Upper lobe of left lung (tissue), 4 donors: Measurements from ENCODE around the gene UBE3B.

Experiments
- EP300 ChIP-seq, 4 donors: sonication (generic); formaldehyde crosslinking; IDR thresholded peaks; one replicate each; pipeline ENCODE4 v1.5.1; 2017; ENCODE audit warnings: antibody characterized with exemption in 4 of 4, control low read depth in 2 of 4
- POLR2A ChIP-seq, 4 donors: fragments of 450-650 bp; IDR thresholded peaks; one replicate each; pipeline ENCODE4 v1.5.1; 2016 to 2017; ENCODE audit warnings: antibody characterized with exemption in 4 of 4, mild to moderate bottlenecking in 2 of 4
- POLR2AphosphoS5 ChIP-seq, 2 donors: sonication (generic); formaldehyde crosslinking; IDR thresholded peaks; one replicate each; pipeline ENCODE4 v1.5.1; 2017; ENCODE audit warnings: antibody characterized with exemption in 2 of 2
- TF ChIP-seq, protein P1 (sequence below), 6 experiments: fragments of 450-650 bp in 4 of 6; fragments of 200-600 bp in 2 of 6; sonication (generic) in 2 of 6; IDR thresholded peaks; one replicate each; pipeline ENCODE4 v1.5.1; 2016 to 2019; ENCODE audit warnings: antibody characterized with exemption in 6 of 6

DNA sequence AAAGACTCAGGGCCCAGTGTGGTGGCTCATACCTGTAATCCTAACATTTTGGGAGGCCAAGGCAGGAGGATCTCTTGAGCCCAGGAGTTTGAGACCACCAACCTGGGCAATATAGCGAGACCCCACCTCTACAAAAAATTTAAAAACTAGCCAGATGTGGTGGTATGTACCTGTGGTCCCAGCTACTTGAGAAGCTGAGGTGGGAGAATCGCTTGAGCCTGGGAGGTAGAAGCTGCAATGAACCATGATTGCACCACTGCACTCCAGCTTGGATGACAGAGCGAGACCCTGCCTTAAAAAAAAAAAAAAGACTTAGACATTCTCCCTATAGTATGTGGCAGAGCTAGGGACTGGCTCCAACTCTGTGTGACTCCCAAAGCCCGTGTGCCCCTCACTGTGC lies 2.9 kb downstream of the UBE3B start:
- TF ChIP-seq, protein P1, sequence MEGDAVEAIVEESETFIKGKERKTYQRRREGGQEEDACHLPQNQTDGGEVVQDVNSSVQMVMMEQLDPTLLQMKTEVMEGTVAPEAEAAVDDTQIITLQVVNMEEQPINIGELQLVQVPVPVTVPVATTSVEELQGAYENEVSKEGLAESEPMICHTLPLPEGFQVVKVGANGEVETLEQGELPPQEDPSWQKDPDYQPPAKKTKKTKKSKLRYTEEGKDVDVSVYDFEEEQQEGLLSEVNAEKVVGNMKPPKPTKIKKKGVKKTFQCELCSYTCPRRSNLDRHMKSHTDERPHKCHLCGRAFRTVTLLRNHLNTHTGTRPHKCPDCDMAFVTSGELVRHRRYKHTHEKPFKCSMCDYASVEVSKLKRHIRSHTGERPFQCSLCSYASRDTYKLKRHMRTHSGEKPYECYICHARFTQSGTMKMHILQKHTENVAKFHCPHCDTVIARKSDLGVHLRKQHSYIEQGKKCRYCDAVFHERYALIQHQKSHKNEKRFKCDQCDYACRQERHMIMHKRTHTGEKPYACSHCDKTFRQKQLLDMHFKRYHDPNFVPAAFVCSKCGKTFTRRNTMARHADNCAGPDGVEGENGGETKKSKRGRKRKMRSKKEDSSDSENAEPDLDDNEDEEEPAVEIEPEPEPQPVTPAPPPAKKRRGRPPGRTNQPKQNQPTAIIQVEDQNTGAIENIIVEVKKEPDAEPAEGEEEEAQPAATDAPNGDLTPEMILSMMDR (IDR thresholded peaks at IDR 0.05) = no peak
- TF ChIP-seq POLR2A (IDR thresholded peaks at IDR 0.05) (no peak), POLR2AphosphoS5 (IDR thresholded peaks at IDR 0.05) (no peak), EP300 (IDR thresholded peaks at IDR 0.05) (no peak)
